ENCODE measurements around the gene SLC36A4.

DNA sequence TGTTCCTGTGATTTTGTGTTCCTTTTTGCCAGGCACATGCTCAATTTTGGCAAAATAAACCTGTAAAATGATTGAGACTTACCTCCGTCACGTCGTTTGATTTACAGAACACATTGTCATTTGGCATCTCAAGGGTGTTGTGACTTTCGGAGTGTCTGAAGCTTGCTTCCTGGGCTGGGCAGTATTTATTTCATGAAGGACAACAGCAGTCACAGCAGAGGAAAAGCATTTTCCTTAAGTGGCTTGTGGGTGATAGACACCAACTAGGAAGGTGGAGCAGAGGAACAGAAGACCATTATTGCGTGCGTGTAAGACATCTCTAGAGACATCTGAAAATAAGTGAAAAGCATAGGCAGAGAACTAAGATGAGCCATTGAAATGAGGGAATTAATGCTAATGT is 80.2 kb downstream of the SLC36A4 start:
- TF ChIP-seq, protein P1, sequence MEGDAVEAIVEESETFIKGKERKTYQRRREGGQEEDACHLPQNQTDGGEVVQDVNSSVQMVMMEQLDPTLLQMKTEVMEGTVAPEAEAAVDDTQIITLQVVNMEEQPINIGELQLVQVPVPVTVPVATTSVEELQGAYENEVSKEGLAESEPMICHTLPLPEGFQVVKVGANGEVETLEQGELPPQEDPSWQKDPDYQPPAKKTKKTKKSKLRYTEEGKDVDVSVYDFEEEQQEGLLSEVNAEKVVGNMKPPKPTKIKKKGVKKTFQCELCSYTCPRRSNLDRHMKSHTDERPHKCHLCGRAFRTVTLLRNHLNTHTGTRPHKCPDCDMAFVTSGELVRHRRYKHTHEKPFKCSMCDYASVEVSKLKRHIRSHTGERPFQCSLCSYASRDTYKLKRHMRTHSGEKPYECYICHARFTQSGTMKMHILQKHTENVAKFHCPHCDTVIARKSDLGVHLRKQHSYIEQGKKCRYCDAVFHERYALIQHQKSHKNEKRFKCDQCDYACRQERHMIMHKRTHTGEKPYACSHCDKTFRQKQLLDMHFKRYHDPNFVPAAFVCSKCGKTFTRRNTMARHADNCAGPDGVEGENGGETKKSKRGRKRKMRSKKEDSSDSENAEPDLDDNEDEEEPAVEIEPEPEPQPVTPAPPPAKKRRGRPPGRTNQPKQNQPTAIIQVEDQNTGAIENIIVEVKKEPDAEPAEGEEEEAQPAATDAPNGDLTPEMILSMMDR (conservative IDR thresholded peaks at IDR 0.05), result no peak
- TF ChIP-seq ZFX (IDR thresholded peaks at IDR 0.05), result no peak

Data from C4-2B (cell line).